RWPE2 (cell line): ENCODE measurements around the gene VAPA.
"Not testable (repeated sequence)": the region's sequence is repeated elsewhere in the genome, so short reads cannot be mapped to it uniquely, and the experiment has no call there.

Experiments
- ATAC-seq: fragments of 200-7000 bp; cut with Tn5 transposase; 3 replicates; pipeline ENCODE4 v1.9.1; 2021; ENCODE audit warnings: low read depth
- DNase-seq: peaks from one replicate; pipeline ENCODE4 v3.0.0-alpha.2; 2020; ENCODE audit warnings: low spot score
- H3K27ac ChIP-seq: fragments of 450-650 bp; 2 replicates; pipeline ENCODE4 v1.5.1; 2017; ENCODE audit warnings: mild to moderate bottlenecking; ENCODE audit not compliant: poor library complexity, severe bottlenecking
- H3K27me3 ChIP-seq: fragments of 250-450 bp; sonication (Bioruptor Pico); 2 replicates; pipeline ENCODE4 v1.5.1; 2021; ENCODE audit warnings: mild to moderate bottlenecking, moderate library complexity; ENCODE audit not compliant: insufficient read depth, poor library complexity, severe bottlenecking
- H3K36me3 ChIP-seq: fragments of 250-450 bp; sonication (Bioruptor Pico); 2 replicates; pipeline ENCODE4 v1.5.1; 2020; ENCODE audit warnings: low read depth, mild to moderate bottlenecking, moderate library complexity
- H3K4me1 ChIP-seq: fragments of 250-450 bp; sonication (Bioruptor Pico); 2 replicates; pipeline ENCODE4 v1.5.1; 2021; ENCODE audit warnings: mild to moderate bottlenecking, moderate library complexity; ENCODE audit not compliant: insufficient read depth, poor library complexity, severe bottlenecking
- H3K4me3 ChIP-seq: fragments of 250-450 bp; sonication (Bioruptor Pico); 2 replicates; pipeline ENCODE4 v1.5.1; 2021; ENCODE audit warnings: mild to moderate bottlenecking, moderate library complexity; ENCODE audit not compliant: severe bottlenecking
- H3K9me3 ChIP-seq: fragments of 250-450 bp; sonication (Bioruptor Pico); 2 replicates; pipeline ENCODE4 v1.5.1; 2021; ENCODE audit warnings: mild to moderate bottlenecking, moderate library complexity; ENCODE audit not compliant: severe bottlenecking
- TF ChIP-seq, protein P1 (sequence below): fragments of 450-650 bp; IDR thresholded peaks from one replicate; pipeline ENCODE4 v1.5.1; 2017; ENCODE audit warnings: mild to moderate bottlenecking, moderate library complexity; ENCODE audit not compliant: poor library complexity, severe bottlenecking

Gene VAPA

DNA sequence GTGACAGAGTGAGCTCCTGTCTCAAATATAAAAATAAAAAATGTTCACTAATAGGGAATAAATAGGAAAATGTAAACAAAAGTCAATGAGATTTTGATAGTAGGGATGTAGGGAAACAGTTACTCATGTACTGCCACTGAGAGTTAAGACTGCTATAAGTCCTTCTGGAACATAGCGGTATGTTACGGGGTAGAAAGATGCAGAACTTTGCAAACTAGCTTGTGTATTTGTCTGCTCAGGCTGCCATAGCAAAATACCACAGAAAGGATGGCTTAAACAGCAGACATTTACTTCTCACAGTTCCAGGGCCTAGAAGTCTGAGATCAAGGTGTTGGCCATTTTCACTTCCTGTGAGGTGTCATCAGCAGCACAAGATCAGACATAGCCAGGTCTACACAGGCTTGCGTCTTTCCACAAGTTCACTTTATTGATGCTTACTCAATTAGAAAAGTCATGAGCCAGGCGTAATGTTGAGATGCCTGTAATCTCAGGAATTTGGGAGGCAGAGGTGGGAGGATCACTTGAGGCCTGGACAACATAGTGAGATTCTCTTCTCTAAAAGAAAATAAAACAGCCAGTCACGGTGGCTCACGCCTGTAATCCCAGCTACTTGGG is 19.3 kb upstream of the VAPA start:
- H3K9me3 ChIP-seq = no peaks in the 10 kb centered on the region
- DNase-seq (no peak), ATAC-seq (no peak)
- H3K27ac ChIP-seq = peak overlapping the region; percentile 59
- H3K36me3 ChIP-seq = no peaks in the 10 kb centered on the region
- H3K4me1 ChIP-seq = peaks cover 25% of the 10 kb centered on the region
- H3K27me3 ChIP-seq = no peaks in the 10 kb centered on the region
- TF ChIP-seq, protein P1, sequence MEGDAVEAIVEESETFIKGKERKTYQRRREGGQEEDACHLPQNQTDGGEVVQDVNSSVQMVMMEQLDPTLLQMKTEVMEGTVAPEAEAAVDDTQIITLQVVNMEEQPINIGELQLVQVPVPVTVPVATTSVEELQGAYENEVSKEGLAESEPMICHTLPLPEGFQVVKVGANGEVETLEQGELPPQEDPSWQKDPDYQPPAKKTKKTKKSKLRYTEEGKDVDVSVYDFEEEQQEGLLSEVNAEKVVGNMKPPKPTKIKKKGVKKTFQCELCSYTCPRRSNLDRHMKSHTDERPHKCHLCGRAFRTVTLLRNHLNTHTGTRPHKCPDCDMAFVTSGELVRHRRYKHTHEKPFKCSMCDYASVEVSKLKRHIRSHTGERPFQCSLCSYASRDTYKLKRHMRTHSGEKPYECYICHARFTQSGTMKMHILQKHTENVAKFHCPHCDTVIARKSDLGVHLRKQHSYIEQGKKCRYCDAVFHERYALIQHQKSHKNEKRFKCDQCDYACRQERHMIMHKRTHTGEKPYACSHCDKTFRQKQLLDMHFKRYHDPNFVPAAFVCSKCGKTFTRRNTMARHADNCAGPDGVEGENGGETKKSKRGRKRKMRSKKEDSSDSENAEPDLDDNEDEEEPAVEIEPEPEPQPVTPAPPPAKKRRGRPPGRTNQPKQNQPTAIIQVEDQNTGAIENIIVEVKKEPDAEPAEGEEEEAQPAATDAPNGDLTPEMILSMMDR = no peak
- H3K4me3 ChIP-seq = no peak overlapping the region

DNA sequence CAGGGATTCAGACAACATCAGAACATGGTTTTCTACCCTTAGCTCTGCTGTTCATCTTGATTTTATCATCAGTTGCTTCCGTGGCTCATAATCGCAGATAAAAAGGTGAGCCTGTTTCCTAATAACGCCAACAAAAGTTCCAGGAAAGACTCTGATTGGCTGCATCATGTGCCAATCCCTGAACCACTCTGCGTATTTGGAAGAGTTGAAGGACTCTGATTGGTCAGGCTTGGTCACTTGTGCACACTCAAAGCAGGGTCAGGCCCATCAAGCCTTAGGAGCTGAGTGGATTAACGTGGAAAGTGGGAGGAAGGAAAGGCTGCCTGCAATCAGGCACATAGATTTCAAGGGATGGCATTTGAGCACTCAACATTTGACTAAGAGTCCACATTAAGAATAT is 16.7 kb upstream of the VAPA start:
- H3K9me3 ChIP-seq = no peaks in the 10 kb centered on the region
- TF ChIP-seq, protein P1 = no peak
- no peak overlapping the region for H3K4me3 ChIP-seq
- DNase-seq = no peak
- H3K27ac ChIP-seq = no peak overlapping the region
- peaks cover 25% of the 10 kb centered on the region for H3K4me1 ChIP-seq
- H3K27me3 ChIP-seq = no peaks in the 10 kb centered on the region
- H3K36me3 ChIP-seq = no peaks in the 10 kb centered on the region
- ATAC-seq = no peak

DNA sequence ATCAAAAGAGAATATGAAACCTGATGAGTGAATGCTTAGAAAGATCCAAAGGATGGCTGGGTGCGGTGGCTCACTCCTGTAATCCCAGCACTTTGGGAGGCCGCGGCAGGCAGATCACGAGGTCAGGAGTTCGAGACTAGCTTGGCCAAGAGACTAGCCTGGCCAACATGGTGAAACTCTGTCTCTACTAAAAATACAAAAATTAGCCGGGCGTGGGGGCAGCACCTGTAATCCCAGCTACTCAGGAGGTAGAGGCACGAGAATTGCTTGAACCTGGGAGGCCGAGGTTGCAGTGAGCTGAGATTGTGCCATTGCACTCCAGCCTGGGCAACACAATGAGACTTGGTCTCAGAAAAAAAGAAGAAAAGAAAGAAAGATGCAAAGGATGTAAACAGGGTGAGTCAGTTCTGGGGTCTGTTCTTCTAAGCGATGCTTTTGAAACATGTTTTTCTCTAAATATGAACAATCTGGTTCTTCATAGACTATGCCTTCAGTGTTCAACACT is 16.0 kb upstream of the VAPA start:
- H3K4me3 ChIP-seq, ATAC-seq, H3K9me3 ChIP-seq, H3K27me3 ChIP-seq, H3K36me3 ChIP-seq, DNase-seq, H3K27ac ChIP-seq: not testable (repeated sequence)
- H3K4me1 ChIP-seq = peaks cover 25% of the 10 kb centered on the region

DNA sequence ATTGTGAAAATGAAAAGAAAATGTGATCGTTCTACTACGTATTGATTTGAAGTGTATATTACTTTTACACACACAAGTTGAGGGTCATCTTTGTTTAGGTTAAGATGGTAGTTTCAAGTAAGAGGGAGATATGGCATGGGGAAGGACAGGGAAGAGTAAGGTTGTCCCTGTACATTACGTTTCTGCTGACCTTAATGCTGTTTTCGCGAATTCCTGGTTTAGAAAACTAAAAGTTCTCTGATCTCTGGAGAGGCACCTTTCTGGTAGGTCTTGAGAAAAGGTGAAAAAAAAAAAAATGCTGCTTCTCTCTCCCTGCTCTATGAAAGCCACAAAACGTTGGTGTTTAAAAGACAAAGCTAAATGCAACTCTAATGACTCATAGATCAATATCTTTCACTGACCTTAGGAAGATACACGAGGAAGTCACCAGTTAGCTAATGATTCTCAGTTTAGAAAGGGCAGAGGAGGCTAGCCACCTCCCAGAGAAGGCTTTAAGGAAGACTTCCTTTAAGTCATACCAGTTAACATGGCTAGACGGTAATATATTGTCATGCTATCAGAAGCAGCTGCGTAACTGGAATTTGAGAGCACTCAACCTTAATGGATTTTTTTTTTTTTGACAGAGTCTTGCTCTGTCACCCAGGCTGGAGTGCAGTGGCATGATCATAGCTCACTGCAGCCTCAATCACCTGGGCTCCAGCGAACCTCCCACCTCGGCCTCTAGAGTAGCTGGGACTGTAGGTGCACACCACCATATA is 14.8 kb upstream of the VAPA start:
- Histone ChIP-seq H3K4me1 (peaks cover 25% of the 10 kb centered on the region), H3K9me3 (no peaks in the 10 kb centered on the region), H3K36me3 (no peaks in the 10 kb centered on the region), H3K27ac (peak overlapping the region; percentile 41), H3K27me3 (no peaks in the 10 kb centered on the region), H3K4me3 (no peak overlapping the region)
- ATAC-seq (peak; percentile 63), DNase-seq (no peak)
- TF ChIP-seq, protein P1 = no peak

DNA sequence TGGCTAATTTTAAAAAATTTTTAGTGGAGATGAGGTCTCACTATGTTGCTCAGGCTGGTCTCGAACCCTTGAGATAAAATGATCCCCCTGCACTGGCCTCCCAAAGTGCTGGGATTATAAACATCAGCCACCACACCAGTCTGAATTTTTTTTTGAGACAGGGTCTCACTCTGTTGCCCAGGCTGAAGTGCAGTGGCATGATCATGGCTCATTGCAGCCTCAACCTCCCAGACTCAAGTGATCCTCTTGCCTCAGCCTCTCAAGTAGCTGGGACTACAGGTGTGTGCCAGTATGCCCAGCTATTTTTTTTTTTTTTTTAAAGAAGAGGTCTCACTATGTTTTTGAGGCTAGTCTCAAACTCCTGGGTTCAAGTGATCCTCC is 14.3 kb upstream of the VAPA start:
- peaks cover 24% of the 10 kb centered on the region for H3K4me1 ChIP-seq
- not testable (repeated sequence) for H3K27me3 ChIP-seq, DNase-seq, ATAC-seq, H3K9me3 ChIP-seq, H3K36me3 ChIP-seq, H3K4me3 ChIP-seq
- H3K27ac ChIP-seq = peak overlapping the region; percentile 41
